ENCODE data around the gene LHX8. TPM values are rescaled to one million over a fixed set of nuclear protein-coding genes. Genes with fewer than 3 reads are reported as not detected.

The LHX8 gene
- total RNA-seq, 4 donors from 2014 or later, result not detected

DNA sequence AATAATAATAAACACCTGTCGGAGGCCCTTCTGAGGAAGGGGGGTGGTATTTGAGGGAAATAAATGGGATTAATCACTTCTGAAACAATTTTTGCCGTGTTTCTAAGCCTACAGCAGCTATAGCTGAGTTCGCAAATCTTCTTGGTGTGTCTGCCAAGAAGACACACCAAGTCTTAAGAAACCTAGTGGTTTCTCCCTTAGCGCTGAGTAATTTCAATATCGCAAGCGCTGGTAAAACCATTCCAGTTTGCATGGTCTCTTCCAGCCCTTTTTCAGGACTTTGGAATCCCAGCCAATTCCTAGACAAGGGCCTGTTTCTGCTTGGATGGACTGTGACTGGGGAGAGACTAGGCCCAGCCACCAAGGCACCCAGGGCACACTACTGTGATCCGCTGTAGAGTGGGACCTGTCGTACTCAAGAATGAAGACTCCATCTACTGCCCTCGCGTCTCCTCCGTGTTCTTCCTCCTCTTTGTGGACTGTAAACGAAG is 7.5 kb upstream of the LHX8 start:
- 12 to 59% methylated on average over 12 of the region's 12 CpGs for WGBS, 2 donors
- no peak overlapping the region for H3K4me3 ChIP-seq (ENCODE audit: low read depth, poor library complexity, severe bottlenecking)
- no peak for DNase-seq (ENCODE audit: low spot score in 2 of 2)
- TF ChIP-seq, protein P1, sequence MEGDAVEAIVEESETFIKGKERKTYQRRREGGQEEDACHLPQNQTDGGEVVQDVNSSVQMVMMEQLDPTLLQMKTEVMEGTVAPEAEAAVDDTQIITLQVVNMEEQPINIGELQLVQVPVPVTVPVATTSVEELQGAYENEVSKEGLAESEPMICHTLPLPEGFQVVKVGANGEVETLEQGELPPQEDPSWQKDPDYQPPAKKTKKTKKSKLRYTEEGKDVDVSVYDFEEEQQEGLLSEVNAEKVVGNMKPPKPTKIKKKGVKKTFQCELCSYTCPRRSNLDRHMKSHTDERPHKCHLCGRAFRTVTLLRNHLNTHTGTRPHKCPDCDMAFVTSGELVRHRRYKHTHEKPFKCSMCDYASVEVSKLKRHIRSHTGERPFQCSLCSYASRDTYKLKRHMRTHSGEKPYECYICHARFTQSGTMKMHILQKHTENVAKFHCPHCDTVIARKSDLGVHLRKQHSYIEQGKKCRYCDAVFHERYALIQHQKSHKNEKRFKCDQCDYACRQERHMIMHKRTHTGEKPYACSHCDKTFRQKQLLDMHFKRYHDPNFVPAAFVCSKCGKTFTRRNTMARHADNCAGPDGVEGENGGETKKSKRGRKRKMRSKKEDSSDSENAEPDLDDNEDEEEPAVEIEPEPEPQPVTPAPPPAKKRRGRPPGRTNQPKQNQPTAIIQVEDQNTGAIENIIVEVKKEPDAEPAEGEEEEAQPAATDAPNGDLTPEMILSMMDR (IDR thresholded peaks at IDR 0.05), result no peak
- TF ChIP-seq POLR2A (IDR thresholded peaks at IDR 0.05), result no peak
- intact Hi-C loops (cut with DNase I; ENCODE audit: low total_unique reads), result no loop called here

DNA sequence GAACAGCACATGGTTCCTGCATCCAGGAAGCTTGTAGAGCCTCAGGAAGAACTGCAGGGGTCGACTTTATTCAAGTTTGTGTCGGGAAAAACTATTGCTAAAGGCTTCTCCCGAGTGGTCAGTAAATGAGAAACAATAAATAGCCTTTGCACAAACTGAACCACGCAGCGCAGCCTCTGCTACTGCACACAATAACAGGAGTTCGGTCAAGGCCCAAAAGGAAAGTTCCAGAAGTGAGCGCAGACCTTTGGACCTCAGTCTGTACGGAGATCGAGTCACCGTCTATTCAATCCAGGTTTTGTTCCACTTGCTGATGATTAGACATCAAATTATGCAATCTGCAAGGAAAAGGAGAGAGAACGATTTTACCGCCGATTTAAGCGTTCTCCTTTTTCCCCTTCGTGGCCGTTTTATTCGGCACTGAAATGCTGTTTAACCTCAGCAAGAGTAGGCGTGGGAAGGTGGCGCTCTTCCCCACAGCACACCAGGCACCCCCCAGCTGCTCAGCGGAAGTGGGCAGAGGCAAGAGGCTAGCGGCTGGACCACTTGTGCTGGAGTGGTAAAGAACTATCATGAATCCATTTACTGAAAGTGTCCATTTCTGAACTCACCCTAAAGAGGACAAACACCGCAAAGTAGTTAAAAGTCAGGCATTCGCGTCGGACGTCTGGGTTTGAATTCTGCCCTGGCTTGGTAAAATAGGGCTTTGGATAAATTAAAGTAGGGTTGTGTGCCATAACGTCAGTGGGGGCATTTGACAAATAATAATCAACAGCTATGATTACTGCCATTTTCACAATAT is 6.1 kb upstream of the LHX8 start:
- no peak for TF ChIP-seq POLR2A (IDR thresholded peaks at IDR 0.05)
- no peak overlapping the region for H3K4me3 ChIP-seq (ENCODE audit: low read depth, poor library complexity, severe bottlenecking)
- peak in 1 of 2 donors; percentile 73 for DNase-seq (ENCODE audit: low spot score in 2 of 2)
- 10 to 15% methylated on average over 27 of the region's 27 CpGs for WGBS, 2 donors
- intact Hi-C loops (cut with DNase I; ENCODE audit: low total_unique reads), result no loop called here

DNA sequence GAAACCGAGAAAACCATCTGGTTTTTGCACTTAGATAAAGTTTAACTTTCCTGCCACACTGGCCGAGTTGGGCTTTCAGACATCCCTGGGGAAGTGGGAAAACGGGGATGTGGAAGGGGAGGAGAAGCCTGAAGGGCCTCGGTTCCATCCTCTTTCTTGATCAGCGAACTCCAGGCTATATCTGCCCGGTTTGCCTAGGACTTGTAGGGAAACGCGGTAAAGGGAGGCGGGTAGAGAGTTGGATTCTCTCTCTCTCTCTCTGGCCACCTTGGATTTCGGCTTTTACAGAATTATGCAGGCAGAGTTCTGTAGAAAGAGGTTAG is 4.6 kb upstream of the LHX8 start:
- no peak for TF ChIP-seq POLR2A (IDR thresholded peaks at IDR 0.05)
- TF ChIP-seq, protein P1 (IDR thresholded peaks at IDR 0.05), result no peak
- intact Hi-C loops (cut with DNase I; ENCODE audit: low total_unique reads), result no loop called here
- no peak for DNase-seq (ENCODE audit: low spot score in 2 of 2)
- WGBS, 2 donors, result 9 to 12% methylated on average over 10 of the region's 10 CpGs
- H3K4me3 ChIP-seq (ENCODE audit: low read depth, poor library complexity, severe bottlenecking), result no peak overlapping the region

DNA sequence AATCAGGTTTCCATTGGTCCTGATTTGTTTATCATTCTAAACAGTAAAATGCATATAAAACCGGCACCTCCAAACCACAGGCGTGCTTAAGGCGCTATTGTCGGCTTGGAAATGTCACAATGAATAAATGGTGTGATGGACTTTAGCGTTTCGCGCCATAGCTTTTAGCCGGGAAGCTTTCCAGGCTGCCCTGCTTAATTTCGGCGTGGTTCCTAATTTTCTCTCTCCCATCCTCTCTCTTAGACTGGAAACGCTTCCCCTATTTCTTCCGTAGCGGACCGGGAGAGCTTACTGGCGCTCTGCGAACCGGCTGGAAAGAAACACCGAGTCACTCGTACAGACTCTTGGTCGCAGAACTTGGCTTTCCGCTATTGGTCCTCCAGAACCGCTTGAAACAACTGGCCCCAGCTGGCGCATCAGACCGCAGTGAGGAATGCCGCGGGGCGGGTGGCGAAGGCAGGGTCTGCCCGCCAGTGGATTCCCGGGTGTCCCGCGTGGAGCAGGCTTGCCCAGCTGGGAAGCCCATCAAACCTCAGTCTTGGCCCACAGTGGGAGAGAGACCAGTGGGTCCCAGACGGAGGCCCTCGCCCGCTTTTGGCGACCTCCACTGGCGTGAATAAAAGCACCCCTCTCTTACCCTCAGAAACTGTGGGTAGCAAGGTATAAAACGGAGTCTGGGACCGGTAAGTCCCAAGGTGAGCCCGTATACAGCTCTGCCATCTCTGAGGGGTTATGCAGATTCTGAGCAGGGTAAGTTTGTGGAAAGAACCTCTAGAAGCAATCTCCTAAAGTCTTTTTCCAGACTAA is 4.0 kb upstream of the LHX8 start:
- H3K4me3 ChIP-seq (ENCODE audit: low read depth, poor library complexity, severe bottlenecking), result no peak overlapping the region
- intact Hi-C loops (cut with DNase I; ENCODE audit: low total_unique reads), result no loop called here
- 2 to 5% methylated on average over 38 to 40 of the region's 40 CpGs for WGBS, 2 donors
- DNase-seq (ENCODE audit: low spot score in 2 of 2), result peak in 1 of 2 donors; percentile 57
- TF ChIP-seq, protein P1 (IDR thresholded peaks at IDR 0.05), result no peak
- no peak for TF ChIP-seq POLR2A (IDR thresholded peaks at IDR 0.05)

- no peak for DNase-seq (ENCODE audit: low spot score in 2 of 2)
- TF ChIP-seq POLR2A (IDR thresholded peaks at IDR 0.05), result no peak
- TF ChIP-seq, protein P1 (IDR thresholded peaks at IDR 0.05), result no peak
- no peak overlapping the region for H3K4me3 ChIP-seq (ENCODE audit: low read depth, poor library complexity, severe bottlenecking)
- intact Hi-C loops (cut with DNase I; ENCODE audit: low total_unique reads), result no loop called here
- WGBS, 2 donors, result 6 to 7% methylated on average over 36 of the region's 36 CpGs
Measured at GRCh38 chr1:75130865-75131564, 3.2 kb upstream of the LHX8 start.

All from lower leg skin (tissue), 4 donors.